Measurements from ENCODE around the gene SOCS3. TPM values are rescaled to one million over a fixed set of nuclear protein-coding genes. Genes with fewer than 3 reads are reported as not detected.

Gene SOCS3
- total and polyA plus RNA-seq, 4 donors, result 65.8 to 545 (median 113) TPM

GRCh38 chr17:78338486-78339259 lies 21.2 kb downstream of the SOCS3 start:
- Histone ChIP-seq H3K36me3 (ENCODE audit: control insufficient read depth in 4 of 4, insufficient read depth in 4 of 4, low read length in 4 of 4) (no peaks in the 10 kb centered on the region), H3K9ac (ENCODE audit: insufficient read depth in 1 of 2, low read length in 2 of 2) (no peak overlapping the region), H3K27me3 (ENCODE audit: control insufficient read depth in 3 of 3, insufficient read depth in 3 of 3, low read length in 2 of 3) (no peaks in the 10 kb centered on the region), H3K4me3 (no peak overlapping the region), H3K27ac (ENCODE audit: low read depth in 1 of 2, low read length in 1 of 2) (no peak overlapping the region), H3K4me1 (ENCODE audit: control insufficient read depth in 5 of 5, insufficient read depth in 5 of 5, low read length in 5 of 5) (peaks cover 0 to 20% (median 11%) of the 10 kb centered on the region in 5 donors), H3K9me3 (ENCODE audit: control insufficient read depth in 4 of 4, insufficient read depth in 3 of 4, low read length in 3 of 4) (no peaks in the 10 kb centered on the region)
- TF ChIP-seq CTCF (IDR thresholded peaks at IDR 0.05; ENCODE audit: control extremely low read depth, extremely low read depth), result no peak
- 48 to 57% methylated on average over 11 of the region's 11 CpGs for WGBS, 2 donors
- no peak for DNase-seq
- no peak for ATAC-seq (ENCODE audit: insufficient read depth, low FRiP score)

- ATAC-seq (ENCODE audit: insufficient read depth, low FRiP score) (peak; percentile 13), DNase-seq (no peak)
- Histone ChIP-seq H3K4me3 (no peak overlapping the region), H3K27ac (ENCODE audit: low read depth in 1 of 2, low read length in 1 of 2) (no peak overlapping the region), H3K9me3 (ENCODE audit: control insufficient read depth in 4 of 4, insufficient read depth in 3 of 4, low read length in 3 of 4) (no peaks in the 10 kb centered on the region), H3K27me3 (ENCODE audit: control insufficient read depth in 3 of 3, insufficient read depth in 3 of 3, low read length in 2 of 3) (no peaks in the 10 kb centered on the region), H3K4me1 (ENCODE audit: control insufficient read depth in 5 of 5, insufficient read depth in 5 of 5, low read length in 5 of 5) (peaks cover 0 to 8% (median 0%) of the 10 kb centered on the region in 5 donors), H3K36me3 (ENCODE audit: control insufficient read depth in 4 of 4, insufficient read depth in 4 of 4, low read length in 4 of 4) (no peaks in the 10 kb centered on the region), H3K9ac (ENCODE audit: insufficient read depth in 1 of 2, low read length in 2 of 2) (no peak overlapping the region)
- no peak for TF ChIP-seq CTCF (IDR thresholded peaks at IDR 0.05; ENCODE audit: control extremely low read depth, extremely low read depth)
- WGBS, 2 donors, result 72 to 76% methylated on average over 19 of the region's 19 CpGs
Measured at GRCh38 chr17:78337244-78338109, 22.4 kb downstream of the SOCS3 start.

- no peak overlapping the region for H3K9ac ChIP-seq (ENCODE audit: insufficient read depth in 1 of 2, low read length in 2 of 2)
- 74 to 86% methylated on average over 11 of the region's 11 CpGs for WGBS, 2 donors
- no peaks in the 10 kb centered on the region for H3K36me3 ChIP-seq (ENCODE audit: control insufficient read depth in 4 of 4, insufficient read depth in 4 of 4, low read length in 4 of 4)
- no peaks in the 10 kb centered on the region for H3K9me3 ChIP-seq (ENCODE audit: control insufficient read depth in 4 of 4, insufficient read depth in 3 of 4, low read length in 3 of 4)
- DNase-seq (no peak), ATAC-seq (ENCODE audit: insufficient read depth, low FRiP score) (no peak)
- no peak overlapping the region for H3K27ac ChIP-seq (ENCODE audit: low read depth in 1 of 2, low read length in 1 of 2)
- no peaks in the 10 kb centered on the region for H3K27me3 ChIP-seq (ENCODE audit: control insufficient read depth in 3 of 3, insufficient read depth in 3 of 3, low read length in 2 of 3)
- H3K4me1 ChIP-seq (ENCODE audit: control insufficient read depth in 5 of 5, insufficient read depth in 5 of 5, low read length in 5 of 5), result peaks cover 0 to 4% (median 0%) of the 10 kb centered on the region in 5 donors
- H3K4me3 ChIP-seq, result no peak overlapping the region
- no peak for TF ChIP-seq CTCF (IDR thresholded peaks at IDR 0.05; ENCODE audit: control extremely low read depth, extremely low read depth)
Measured at GRCh38 chr17:78335209-78335608, 24.7 kb downstream of the SOCS3 start.

Data from lung (tissue), 12 donors.